Esophagus squamous epithelium (tissue), 4 donors: ENCODE data around the gene MISP3.

Experiments
- CTCF ChIP-seq, 6 experiments: fragments of 450-650 bp in 4 of 6; fragments of 200-600 bp in 2 of 6; sonication (generic) in 2 of 6; IDR thresholded peaks; one replicate each; pipeline ENCODE4 v1.5.1; 2016 to 2019; ENCODE audit warnings: antibody characterized with exemption in 6 of 6, mild to moderate bottlenecking in 4 of 6, moderate library complexity in 4 of 6
- POLR2A ChIP-seq, 4 donors: fragments of 450-650 bp; IDR thresholded peaks; one replicate each; pipeline ENCODE4 v1.6.1; 2017; ENCODE audit warnings: antibody characterized with exemption in 4 of 4, mild to moderate bottlenecking in 4 of 4, moderate library complexity in 3 of 4

- TF ChIP-seq POLR2A (IDR thresholded peaks at IDR 0.05) (no peak), CTCF (IDR thresholded peaks at IDR 0.05) (no peak)
Measured at GRCh38 chr19:14093117-14093823, 20.7 kb downstream of the MISP3 start.
